HUES6 (cell line): ENCODE measurements around the gene CX3CL1.
"Not testable (repeated sequence)": the region's sequence is repeated elsewhere in the genome, so short reads cannot be mapped to it uniquely, and the experiment has no call there.

Source experiments
- H3K27ac ChIP-seq: 2 replicates; pipeline ENCODE4 v1.7.0; 2013; ENCODE audit warnings: low read depth, mild to moderate bottlenecking, low read length, inconsistent platforms
- H3K27me3 ChIP-seq: 2 replicates; pipeline ENCODE4 v1.6.1; 2013; ENCODE audit warnings: low read length; ENCODE audit not compliant: control insufficient read depth, insufficient read depth
- H3K36me3 ChIP-seq: 2 replicates; pipeline ENCODE4 v1.6.1; 2013; ENCODE audit warnings: low read length; ENCODE audit not compliant: control insufficient read depth, insufficient read depth
- H3K4me1 ChIP-seq: 2 replicates; pipeline ENCODE4 v1.6.1; 2013; ENCODE audit warnings: low read length; ENCODE audit not compliant: control insufficient read depth, insufficient read depth
- H3K4me3 ChIP-seq: 2 replicates; pipeline ENCODE4 v1.5.1; 2013; ENCODE audit warnings: low read depth, low read length
- H3K9ac ChIP-seq: one replicate; pipeline ENCODE4 v1.6.1; 2013; ENCODE audit warnings: mild to moderate bottlenecking, low read length
- H3K9me3 ChIP-seq: 2 replicates; pipeline ENCODE4 v1.6.1; 2013; ENCODE audit warnings: low read depth, low read length; ENCODE audit not compliant: control insufficient read depth, insufficient read depth

The CX3CL1 gene

GRCh38 chr16:57374067-57374534 is 1.8 kb downstream of the CX3CL1 start:
- Histone ChIP-seq H3K9ac (no peak overlapping the region), H3K4me3 (no peak overlapping the region)

GRCh38 chr16:57374925-57375465 is 2.7 kb downstream of the CX3CL1 start:
- not testable (repeated sequence) for H3K27me3 ChIP-seq, H3K9ac ChIP-seq, H3K27ac ChIP-seq, H3K9me3 ChIP-seq, H3K4me3 ChIP-seq, H3K36me3 ChIP-seq
- H3K4me1 ChIP-seq: peaks cover 42% of the 10 kb centered on the region

More at GRCh38 chr16:57374067-57374534, 1.8 kb downstream of the CX3CL1 start:
- Histone ChIP-seq H3K9me3 (no peaks in the 10 kb centered on the region), H3K36me3 (no peaks in the 10 kb centered on the region), H3K27me3 (no peaks in the 10 kb centered on the region), H3K27ac (no peak overlapping the region), H3K4me1 (peaks cover 42% of the 10 kb centered on the region)

- H3K9me3 ChIP-seq: no peaks in the 10 kb centered on the region
- H3K4me3 ChIP-seq: no peak overlapping the region
- H3K9ac ChIP-seq: no peak overlapping the region
- no peaks in the 10 kb centered on the region for H3K27me3 ChIP-seq
- peaks cover 42% of the 10 kb centered on the region for H3K4me1 ChIP-seq
- no peaks in the 10 kb centered on the region for H3K36me3 ChIP-seq
- no peak overlapping the region for H3K27ac ChIP-seq
These were observed 4.1 kb downstream of the CX3CL1 start for GRCh38 chr16:57376313-57376818.

GRCh38 chr16:57377080-57377841 is 5.0 kb downstream of the CX3CL1 start:
- no peaks in the 10 kb centered on the region for H3K27me3 ChIP-seq
- peaks cover 34% of the 10 kb centered on the region for H3K4me1 ChIP-seq
- peak overlapping the region; percentile 8 for H3K9ac ChIP-seq
- no peaks in the 10 kb centered on the region for H3K9me3 ChIP-seq
- no peak overlapping the region for H3K4me3 ChIP-seq
- no peaks in the 10 kb centered on the region for H3K36me3 ChIP-seq
- no peak overlapping the region for H3K27ac ChIP-seq

- Histone ChIP-seq H3K4me1 (peaks cover 22% of the 10 kb centered on the region), H3K36me3 (no peaks in the 10 kb centered on the region), H3K9me3 (no peaks in the 10 kb centered on the region), H3K9ac (no peak overlapping the region), H3K27ac (no peak overlapping the region), H3K4me3 (no peak overlapping the region), H3K27me3 (no peaks in the 10 kb centered on the region)
These were observed 7.3 kb downstream of the CX3CL1 start for GRCh38 chr16:57379579-57379978.

- H3K4me3 ChIP-seq: no peak overlapping the region
- no peaks in the 10 kb centered on the region for H3K36me3 ChIP-seq
- no peak overlapping the region for H3K9ac ChIP-seq
- no peak overlapping the region for H3K27ac ChIP-seq
- no peaks in the 10 kb centered on the region for H3K9me3 ChIP-seq
- peaks cover 24% of the 10 kb centered on the region for H3K4me1 ChIP-seq
- no peaks in the 10 kb centered on the region for H3K27me3 ChIP-seq
These were observed 8.6 kb downstream of the CX3CL1 start for GRCh38 chr16:57380671-57381462.

GRCh38 chr16:57381791-57382534 is 9.7 kb downstream of the CX3CL1 start:
- Histone ChIP-seq H3K27me3 (no peaks in the 10 kb centered on the region), H3K4me1 (peaks cover 23% of the 10 kb centered on the region), H3K9ac (no peak overlapping the region), H3K36me3 (no peaks in the 10 kb centered on the region), H3K27ac (no peak overlapping the region), H3K4me3 (no peak overlapping the region), H3K9me3 (no peaks in the 10 kb centered on the region)

GRCh38 chr16:57382535-57383275 is 10.4 kb downstream of the CX3CL1 start:
- H3K27me3 ChIP-seq: no peaks in the 10 kb centered on the region
- H3K4me3 ChIP-seq: no peak overlapping the region
- H3K4me1 ChIP-seq: peaks cover 16% of the 10 kb centered on the region
- H3K9ac ChIP-seq: no peak overlapping the region
- H3K9me3 ChIP-seq: no peaks in the 10 kb centered on the region
- no peaks in the 10 kb centered on the region for H3K36me3 ChIP-seq
- no peak overlapping the region for H3K27ac ChIP-seq

- Histone ChIP-seq H3K27me3 (no peaks in the 10 kb centered on the region), H3K27ac (no peak overlapping the region), H3K9ac (no peak overlapping the region)
These were observed 11.3 kb downstream of the CX3CL1 start for GRCh38 chr16:57383276-57384247.

More at GRCh38 chr16:57383276-57384247, 11.3 kb downstream of the CX3CL1 start:
- H3K9me3 ChIP-seq: no peaks in the 10 kb centered on the region
- H3K4me3 ChIP-seq: no peak overlapping the region
- no peaks in the 10 kb centered on the region for H3K36me3 ChIP-seq
- peaks cover 12% of the 10 kb centered on the region; the same call in 1 of the 2 replicates for H3K4me1 ChIP-seq
